NCI-H510A treated with DMSO at 0.1 percent for 48 hours (cell line): Measurements from ENCODE around the gene MPLKIP.
"Not testable (repeated sequence)": the region's sequence is repeated elsewhere in the genome, so short reads cannot be mapped to it uniquely, and the experiment has no call there.

ENCODE experiments used
- DNase-seq: peaks from one replicate; lab custom pipeline; 2025; lab: John Stamatoyannopoulos, UW

Gene MPLKIP

DNA sequence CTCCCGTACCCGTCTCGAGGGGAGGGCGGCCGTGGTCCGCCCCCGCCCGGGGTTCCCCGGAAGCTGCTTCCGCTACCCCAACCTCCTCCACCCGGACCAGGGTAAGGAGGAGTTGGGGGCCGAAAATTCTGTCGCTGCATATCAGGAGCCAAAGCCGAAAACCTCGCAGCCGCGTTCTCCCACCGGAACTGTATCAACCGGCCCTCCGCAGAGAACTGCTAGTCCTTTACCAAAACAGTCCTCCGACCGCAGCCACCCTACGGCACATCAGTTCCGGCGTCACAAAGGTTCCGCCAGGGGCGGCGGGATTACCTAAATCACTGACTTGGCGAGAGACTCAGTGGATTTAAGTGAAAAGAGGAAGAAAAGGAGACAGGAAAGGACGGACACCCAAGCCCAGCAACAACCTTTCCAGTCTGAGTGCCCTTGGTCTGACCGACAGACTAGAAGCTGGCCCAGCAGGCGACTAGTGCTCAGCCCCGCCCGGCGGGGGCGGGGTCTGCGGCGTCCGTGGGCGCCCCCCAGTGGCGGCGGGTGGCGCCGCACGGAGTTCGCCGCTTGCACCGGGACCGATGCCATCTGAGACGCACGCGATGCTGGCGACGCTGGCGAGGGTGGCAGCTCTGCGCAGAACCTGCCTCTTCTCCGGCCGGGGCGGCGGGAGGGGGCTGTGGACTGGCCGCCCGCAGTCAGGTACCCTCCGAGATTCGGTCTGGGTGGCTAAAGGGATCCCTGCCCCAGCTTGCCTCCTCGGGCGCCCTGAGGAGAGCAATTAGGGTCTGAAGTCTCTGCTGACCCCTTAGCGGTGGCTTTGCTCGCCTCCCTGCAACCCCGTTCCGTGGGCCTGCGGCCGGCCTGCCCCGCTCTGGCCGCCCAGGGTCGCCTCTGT is at the start of gene MPLKIP, which contains the start of gene SUGCT:
Gene MPLKIP (minus strand): TSS at position 195 of the 889 bp plus-strand sequence. CDS start 55 bp downstream, at position 140.
Gene SUGCT (plus strand): TSS at position 578 of the 889 bp plus-strand sequence.
- DNase-seq = peak; percentile 88

DNA sequence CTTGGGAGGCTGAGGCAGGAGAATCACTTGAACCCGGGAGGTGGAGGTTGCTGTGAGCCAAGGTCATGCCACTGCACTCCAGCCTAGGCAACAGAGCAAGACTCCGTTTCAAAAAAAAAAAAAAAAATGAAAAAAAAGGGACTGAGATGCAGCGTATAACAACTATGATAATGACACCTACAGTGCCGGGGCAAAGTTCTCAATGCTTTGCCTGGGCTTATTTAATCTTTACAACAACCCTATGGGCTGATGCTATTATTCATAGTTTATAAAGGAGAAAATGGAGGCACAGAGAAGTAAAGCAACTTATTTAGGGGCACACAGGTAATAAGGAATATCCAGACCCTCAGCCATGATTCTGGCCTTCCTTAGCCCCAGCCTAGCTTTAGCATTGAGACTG is 48.0 kb upstream of the MPLKIP start:
- no peak for DNase-seq

DNA sequence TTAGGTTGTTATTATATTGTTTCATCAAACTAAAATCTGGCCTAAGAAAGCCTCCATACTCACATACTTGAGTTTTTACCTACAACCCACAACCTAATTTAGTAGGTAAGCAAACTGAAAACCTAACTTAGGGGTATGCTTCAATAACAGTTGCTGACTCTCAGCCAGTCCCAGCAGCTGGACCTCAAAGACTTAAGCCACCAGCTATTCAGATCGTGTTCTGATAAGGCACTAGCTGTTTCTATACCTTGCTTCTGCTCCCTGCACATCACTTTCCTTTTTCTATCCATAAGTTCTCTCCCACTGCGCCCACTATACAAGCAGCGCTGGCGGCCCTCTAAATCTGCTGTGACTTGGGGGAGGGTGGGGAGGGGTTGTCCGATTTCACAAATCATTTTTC is 42.6 kb upstream of the MPLKIP start:
- DNase-seq = no peak

DNA sequence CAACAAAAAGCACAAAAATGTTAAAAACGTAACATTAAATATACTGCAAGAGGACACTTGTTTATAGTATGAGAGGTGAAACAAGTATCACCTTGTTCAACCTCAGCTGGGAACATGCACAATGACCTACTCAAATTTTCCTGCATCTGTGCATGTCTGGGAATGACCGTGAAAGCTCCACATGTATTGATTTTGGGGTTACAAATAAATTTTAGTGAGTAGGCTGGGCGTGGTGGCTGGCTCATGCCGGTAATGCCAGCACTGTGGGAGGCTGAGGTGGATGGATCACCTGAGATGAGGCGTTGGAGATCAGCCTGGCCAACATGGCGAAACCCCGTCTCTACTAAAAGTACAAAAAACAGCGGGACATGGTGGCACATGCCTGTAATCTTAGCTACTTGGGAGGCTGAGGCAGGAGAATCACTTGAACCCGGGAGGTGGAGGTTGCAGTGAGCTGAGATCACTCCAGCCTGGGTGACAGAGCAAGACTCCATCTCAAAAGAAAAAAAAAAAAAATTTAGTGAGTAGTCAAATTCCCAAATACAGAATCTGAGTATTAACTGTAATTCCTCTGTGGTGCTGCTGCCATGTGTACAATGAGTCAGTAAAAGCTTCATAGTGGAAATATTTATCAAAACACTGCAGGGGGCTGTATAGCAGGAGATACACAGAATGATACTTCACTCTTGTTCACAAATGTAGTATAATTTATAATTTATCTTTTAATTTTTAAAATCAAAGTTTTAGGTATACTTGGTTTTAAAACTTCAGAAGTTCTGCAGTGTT is 41.5 kb upstream of the MPLKIP start:
- no peak for DNase-seq

DNA sequence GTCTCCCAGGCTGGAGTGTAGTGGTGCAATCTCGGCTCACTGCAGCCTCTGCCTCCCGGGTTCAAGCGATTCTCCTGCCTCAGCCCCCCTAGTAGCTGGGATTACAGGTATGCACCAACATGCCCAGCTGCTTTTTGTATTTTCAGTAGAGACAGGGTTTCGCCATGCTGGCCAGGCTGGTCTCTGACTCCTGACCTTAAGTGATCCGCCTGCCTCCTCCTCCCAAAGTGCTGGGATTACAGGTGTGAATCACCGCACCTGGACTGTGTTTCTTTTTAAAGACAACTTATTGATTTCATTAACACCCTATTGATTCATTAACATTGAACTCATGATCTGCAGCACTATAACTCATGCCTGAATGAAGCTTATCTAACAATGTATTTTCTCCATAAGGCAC is 40.8 kb upstream of the MPLKIP start:
- DNase-seq = not testable (repeated sequence)

DNA sequence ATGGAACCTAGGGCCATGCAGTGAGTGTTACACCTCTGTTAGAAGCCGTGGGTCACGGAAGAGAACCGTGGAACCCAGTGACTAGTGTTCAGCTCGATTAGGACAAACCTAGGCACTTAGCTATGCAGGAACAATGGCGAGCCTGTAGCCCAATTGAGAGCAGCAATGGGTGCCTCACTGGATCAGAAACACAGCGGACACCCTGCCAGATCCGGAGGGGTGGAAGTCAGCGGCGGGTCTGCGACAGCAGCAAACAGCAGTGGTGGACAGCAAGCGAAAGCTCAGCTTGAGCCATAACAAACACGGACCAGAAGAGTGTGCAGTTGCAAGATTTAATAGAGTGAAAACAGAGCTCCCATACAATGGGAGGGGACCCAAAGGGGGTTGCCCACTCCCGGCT is 38.7 kb upstream of the MPLKIP start:
- DNase-seq = not testable (repeated sequence)

DNA sequence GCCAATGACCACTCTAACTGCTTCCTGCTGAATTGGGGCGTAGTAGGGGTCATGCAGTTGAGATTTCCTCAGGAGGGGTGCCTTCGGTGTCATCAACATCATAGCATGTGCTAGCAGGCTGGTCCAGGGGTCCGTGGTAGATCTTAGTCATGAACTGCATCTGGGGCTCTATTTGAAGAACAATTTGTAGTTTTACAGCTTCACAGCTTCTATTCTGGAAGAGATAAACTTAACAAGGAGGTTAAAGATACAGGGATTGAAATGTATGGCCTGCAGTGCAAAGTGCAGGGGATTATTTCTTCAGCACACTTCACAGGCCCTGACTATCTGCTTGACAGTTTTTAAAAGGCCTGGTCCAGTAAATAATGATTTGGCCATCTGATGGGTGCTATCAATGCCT is 33.8 kb upstream of the MPLKIP start:
- not testable (repeated sequence) for DNase-seq

DNA sequence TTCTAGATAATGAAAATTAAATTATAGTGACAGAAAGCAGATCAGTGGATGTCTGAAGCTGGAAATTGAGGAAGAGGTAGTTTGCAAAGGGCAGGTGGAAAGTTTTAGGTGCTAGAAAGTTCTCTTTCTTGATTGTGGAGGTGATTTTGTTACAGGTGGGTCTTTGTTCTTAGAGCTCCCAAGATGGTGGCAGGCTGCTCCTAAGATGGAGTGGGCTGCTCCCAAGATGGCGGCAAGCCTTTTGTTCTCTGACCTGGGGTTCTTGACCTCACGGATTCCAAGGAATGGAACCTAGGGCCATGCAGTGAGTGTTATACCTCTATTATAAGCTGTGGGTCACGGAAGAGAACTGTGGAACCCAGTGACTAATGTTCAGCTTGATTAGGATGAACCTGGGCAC is 32.9 kb upstream of the MPLKIP start:
- no peak for DNase-seq

DNA sequence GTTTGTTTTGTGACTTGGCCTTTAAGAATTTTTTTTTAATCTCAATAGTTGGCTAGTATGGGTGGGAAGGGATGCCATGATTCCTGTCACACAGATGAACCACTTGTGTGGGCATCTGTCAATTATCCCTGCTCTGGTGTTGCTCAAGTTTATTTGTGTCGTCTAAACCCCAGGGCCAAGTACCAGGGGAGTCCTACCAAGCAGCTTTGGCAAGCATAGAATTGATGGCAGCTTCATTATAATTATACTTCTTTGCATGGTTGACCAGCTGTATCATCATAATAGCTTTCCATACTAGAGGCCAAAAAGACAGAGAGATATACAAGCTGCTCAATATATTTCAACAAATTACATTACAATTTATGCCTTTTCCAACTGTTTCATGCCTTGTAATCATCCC is 30.8 kb upstream of the MPLKIP start:
- DNase-seq = no peak

DNA sequence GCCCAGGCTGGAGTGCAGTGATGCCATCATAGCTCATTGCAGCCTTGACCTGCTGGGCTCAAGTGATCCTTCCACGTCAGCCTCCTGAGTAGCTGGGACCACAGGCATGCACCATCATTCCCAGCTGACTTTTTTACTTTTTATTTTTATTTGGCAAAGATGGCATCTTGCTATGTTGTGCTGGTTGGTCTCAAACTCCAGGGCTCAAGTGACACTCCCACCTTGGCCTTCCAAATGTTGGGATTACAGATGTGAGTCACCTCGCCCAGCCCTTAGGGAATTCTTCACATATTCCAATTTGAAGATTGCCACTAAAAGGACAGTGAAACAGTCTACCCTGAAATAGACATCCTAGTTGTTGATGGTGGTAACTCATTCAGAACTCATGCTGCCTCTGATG is 28.1 kb upstream of the MPLKIP start:
- DNase-seq = no peak

DNA sequence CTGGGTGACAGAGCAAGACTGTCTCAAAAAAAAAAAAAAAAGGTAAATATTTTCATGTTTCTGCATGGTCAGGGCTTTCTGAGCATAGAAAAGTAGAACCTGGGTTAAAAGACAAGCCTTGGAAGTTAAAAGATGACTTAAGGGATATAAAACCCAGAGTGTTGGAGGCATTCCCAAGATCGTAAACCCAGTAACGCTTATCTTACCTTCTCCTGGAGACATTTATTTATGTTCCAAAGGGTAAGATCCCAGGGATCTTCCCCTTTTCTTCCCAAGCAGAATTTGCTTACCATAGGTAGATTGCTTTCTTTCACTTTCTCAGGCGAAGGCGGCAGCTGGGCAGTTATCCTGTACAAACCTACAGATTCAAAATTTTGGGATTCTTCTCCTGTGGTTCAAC is 22.6 kb upstream of the MPLKIP start:
- DNase-seq = no peak

DNA sequence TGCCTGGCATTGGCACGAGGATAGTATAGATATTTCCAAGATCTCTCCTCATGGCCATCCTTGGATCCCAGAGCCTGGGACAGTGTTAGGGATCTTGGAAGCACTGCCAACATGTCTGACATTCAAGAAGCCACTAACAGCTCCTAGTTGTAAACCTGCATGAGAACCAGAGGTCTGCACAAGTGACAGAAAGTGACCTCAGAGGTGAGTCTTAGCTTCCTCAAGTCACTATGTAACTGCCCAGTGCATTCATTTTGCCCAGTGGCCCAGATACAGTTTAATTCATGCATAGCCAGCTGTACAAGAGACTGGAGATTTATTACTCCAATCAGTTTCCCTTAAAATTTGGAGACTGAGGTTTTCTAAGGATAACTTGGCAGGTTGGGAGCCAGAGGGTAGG is 17.1 kb upstream of the MPLKIP start:
- DNase-seq = no peak

DNA sequence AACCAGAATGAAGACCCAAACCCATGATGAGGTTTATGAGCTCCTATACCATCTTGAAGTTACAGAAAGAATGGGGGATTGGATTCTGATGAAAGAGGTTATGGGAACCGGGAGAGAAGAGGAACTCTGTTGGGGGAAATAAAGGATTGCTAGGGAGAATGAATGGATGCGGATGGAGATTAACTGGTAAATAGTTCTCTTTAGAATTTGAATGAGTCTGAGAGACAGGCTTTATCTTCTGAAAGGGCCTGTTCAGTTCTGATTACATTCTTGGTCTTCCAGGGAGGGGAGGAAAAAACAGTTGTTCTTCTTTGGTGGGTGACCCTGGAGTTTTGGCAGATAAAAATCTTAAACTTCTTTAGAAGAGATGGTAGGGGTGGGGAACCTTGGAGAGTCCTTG is 14.2 kb upstream of the MPLKIP start:
- DNase-seq = no peak

DNA sequence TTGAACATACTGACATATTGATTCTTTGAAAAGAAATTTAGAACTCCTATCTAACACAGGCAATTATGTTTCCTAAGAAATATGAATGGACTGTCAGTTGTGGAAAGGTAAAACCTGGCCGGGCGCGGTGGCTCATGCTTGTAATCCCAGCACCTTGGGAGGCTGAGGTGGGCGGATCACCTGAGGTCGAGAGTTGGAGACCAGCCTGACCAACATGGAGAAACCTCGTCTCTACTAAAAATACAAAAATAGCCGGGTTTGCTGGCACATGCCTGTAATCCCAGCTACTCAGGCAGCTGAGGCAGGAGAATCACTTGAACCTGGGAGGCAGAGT is 13.8 kb upstream of the MPLKIP start:
- not testable (repeated sequence) for DNase-seq

DNA sequence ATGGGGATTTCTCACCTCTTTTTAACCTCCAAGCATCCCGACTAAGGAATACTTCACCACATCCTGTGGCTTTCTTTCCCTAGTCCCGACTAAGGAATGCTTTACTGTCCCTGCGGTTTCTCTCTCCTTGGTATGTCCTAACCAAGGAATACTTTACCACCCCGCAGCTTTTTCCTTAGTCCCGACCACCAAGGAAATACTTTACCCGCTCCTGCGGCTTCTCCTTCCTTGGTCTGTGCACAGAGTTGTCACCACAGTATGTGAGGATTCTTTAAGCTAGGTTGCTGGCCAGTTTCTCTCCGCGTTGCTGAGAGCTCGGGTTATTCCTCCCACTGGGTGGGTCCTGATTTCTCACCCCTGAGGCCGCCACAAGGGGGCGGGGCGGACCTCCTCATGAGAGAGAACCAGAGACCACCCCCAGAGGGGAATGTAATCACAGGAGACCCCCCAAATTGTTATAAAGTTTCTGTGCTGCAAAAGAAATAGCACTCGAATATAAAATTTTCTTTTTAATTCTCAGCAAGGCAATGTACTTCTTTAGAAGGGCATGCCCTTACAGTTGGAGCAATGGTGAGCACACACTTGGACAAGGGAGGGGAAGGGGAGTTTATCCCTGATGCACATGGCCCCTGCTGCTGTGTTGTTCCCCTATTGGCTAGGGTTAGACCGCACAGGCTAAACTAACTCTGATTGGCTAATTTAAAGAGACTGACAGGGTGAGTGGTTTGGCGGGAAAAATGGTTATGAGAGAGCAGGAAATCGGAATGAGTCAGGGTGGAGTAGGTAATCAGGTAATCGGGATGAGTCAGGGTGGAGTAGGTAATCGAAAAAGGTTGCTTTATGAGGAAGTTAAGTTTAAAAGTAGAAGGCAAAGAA is 13.2 kb upstream of the MPLKIP start:
- no peak for DNase-seq

DNA sequence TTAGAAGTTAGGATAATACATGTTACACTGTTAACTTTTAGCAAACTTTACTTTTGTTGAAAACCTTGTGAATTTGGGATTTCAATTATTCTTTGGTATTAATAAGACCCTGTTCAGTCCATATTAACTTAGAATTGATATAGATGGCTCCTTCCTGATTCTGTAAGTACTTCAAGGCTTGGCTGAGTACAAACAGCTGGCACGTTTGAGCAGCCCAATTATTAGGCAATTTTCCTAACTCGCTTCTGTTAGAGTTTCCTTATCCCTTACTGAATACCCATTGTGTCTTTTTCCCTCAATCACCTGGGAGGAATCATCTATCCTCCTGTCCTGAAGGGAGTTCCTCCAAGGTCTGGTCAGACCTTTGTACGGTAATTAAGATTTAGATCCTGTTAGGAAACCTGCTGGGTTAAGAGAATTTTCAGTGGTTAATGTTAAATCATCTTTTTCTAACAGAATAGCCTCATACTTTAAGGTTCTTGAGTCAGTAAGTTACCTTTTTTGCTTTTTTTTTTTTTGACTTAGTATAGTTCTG is 11.2 kb upstream of the MPLKIP start:
- DNase-seq = not testable (repeated sequence)

DNA sequence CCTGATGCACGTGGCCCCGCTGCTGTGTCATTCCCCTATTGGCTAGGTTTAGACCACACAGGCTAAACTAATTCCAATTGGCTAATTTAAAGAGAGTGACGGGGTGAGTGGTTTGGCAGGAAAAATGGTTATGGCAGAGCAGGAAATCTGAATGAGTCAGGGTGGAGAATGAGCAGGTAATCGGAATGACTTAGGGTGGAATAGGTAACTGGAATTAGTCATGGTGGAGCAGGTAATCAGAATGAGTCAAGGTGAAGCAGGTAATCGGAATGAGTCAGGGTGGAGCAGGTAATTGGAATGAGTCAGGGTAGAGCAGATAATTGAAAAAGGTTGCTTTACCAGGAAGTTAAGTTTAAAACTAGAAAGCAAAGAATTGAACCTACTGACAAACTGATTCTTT is 7.5 kb upstream of the MPLKIP start:
- not testable (repeated sequence) for DNase-seq

DNA sequence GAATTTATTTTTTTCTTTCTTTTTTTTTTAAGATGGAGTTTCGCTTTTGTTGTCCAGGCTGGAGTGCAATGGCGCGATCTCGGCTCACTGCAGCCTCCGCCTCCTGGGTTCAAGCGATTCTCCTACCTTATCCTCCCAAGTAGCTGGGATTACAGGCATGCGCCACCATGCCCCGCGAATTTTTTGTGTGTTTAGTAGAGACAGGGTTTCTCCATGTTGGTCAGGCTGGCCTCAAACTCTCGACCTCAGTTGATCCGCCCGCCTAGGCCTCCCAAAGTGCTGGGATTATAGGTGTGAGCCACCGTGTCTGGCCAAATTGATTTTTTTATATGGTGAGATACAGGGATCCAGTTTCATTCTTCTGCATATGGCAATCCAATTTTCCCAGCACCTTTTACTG is 5.5 kb upstream of the MPLKIP start:
- not testable (repeated sequence) for DNase-seq

DNA sequence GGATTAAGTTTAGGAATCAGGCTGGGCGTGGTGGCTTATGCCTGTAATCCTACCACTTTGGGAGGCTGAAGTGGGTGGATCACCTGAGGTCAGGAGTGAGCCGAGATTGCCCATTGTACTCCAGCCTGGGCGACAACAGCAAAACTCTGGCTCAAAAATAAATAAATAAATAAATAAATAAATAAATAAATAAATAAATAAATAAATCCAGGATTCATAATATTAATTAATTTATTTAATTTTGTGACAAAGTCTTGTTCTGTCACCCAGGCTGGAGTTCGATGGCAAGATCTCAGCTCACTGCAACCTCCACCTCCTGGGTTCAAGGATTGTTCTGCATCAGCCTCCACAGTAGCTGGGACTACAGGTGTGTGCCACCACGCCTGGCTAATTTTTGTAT is 4.6 kb upstream of the MPLKIP start:
- DNase-seq = no peak

DNA sequence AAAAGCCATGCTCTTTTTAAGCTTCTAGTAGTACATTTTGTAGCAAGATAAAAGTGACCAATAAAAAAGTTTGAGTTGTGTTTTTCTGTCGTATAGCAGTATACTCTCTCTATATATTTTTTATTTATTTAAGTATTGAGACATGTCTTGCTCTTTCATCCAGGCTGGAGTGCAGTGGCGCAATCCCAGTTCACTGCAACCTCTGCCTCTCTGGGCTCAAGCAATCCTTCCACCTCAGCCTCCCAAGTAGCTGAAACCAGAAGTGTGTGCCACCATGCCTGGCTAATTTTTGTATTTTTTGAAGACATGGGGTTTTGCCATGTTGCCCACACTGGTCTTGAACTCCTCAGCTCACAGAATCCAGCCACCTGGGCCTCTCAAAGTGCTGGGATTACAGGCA is 3.1 kb upstream of the MPLKIP start:
- DNase-seq = no peak

DNA sequence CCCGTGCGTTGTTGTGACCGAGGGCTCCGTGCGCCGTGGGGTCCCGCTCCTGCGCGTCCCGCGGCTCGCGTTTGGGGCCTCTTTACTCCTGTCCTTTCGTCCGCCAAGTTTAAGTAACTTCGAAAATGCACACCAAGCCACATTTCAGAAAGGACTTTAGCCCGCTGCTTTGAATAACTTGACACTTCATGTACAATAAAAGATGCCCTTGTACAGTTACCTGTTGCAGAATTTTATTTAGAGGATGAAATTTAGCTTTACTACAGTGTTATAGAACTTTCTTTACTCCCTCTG is 842 bp upstream of the MPLKIP start:
- DNase-seq = no peak
